ENCODE measurements around the gene ZNF408. TPM values are rescaled to one million over a fixed set of nuclear protein-coding genes. Genes with fewer than 3 reads are reported as not detected.

ZNF408 gene
- polyA plus RNA-seq, 4 donors: 8.7 to 11.6 (median 11.5) TPM

GRCh38 chr11:46721286-46721685, 20.5 kb downstream of the ZNF408 start:
- Histone ChIP-seq H3K9me3 (ENCODE audit: control insufficient read depth in 2 of 2, insufficient read depth in 1 of 2, low read depth in 1 of 2, low read length in 1 of 2) (no peaks in the 10 kb centered on the region), H3K36me3 (ENCODE audit: control insufficient read depth in 3 of 3, insufficient read depth in 2 of 3, low read depth in 1 of 3, low read length in 3 of 3) (no peaks in the 10 kb centered on the region), H3K4me3 (ENCODE audit: low read depth in 1 of 3, low read length in 3 of 3) (no peak overlapping the region), H3K27ac (ENCODE audit: low read depth in 1 of 3, low read length in 2 of 3) (no peak overlapping the region), H3K27me3 (ENCODE audit: control insufficient read depth in 3 of 3, insufficient read depth in 3 of 3, low read length in 3 of 3) (no peaks in the 10 kb centered on the region), H3K4me1 (ENCODE audit: control insufficient read depth in 3 of 3, insufficient read depth in 2 of 3, low read depth in 1 of 3, low read length in 2 of 3) (peaks cover 0 to 10% (median 0%) of the 10 kb centered on the region in 3 donors)
- no peak for DNase-seq
- FAIRE-seq: no peak
- WGBS, 3 donors: 82 to 84% (median 83%) methylated on average over 6 of the region's 6 CpGs

- H3K27me3 ChIP-seq (ENCODE audit: control insufficient read depth in 3 of 3, insufficient read depth in 3 of 3, low read length in 3 of 3): no peaks in the 10 kb centered on the region
- no peak for DNase-seq
- no peak overlapping the region for H3K4me3 ChIP-seq (ENCODE audit: low read depth in 1 of 3, low read length in 3 of 3)
- H3K9me3 ChIP-seq (ENCODE audit: control insufficient read depth in 2 of 2, insufficient read depth in 1 of 2, low read depth in 1 of 2, low read length in 1 of 2): no peaks in the 10 kb centered on the region
- 93 to 98% (median 97%) methylated on average over 10 to 11 of the region's 11 CpGs for WGBS, 3 donors
- H3K4me1 ChIP-seq (ENCODE audit: control insufficient read depth in 3 of 3, insufficient read depth in 2 of 3, low read depth in 1 of 3, low read length in 2 of 3): peaks cover 0 to 8% (median 0%) of the 10 kb centered on the region in 3 donors
- no peak overlapping the region for H3K27ac ChIP-seq (ENCODE audit: low read depth in 1 of 3, low read length in 2 of 3)
- no peaks in the 10 kb centered on the region for H3K36me3 ChIP-seq (ENCODE audit: control insufficient read depth in 3 of 3, insufficient read depth in 2 of 3, low read depth in 1 of 3, low read length in 3 of 3)
- FAIRE-seq: no peak
Measured at GRCh38 chr11:46722566-46723358, 21.9 kb downstream of the ZNF408 start.

- Histone ChIP-seq H3K4me1 (ENCODE audit: control insufficient read depth in 3 of 3, insufficient read depth in 2 of 3, low read depth in 1 of 3, low read length in 2 of 3) (peaks cover 0 to 2% (median 0%) of the 10 kb centered on the region in 3 donors), H3K9me3 (ENCODE audit: control insufficient read depth in 2 of 2, insufficient read depth in 1 of 2, low read depth in 1 of 2, low read length in 1 of 2) (no peaks in the 10 kb centered on the region), H3K27me3 (ENCODE audit: control insufficient read depth in 3 of 3, insufficient read depth in 3 of 3, low read length in 3 of 3) (no peaks in the 10 kb centered on the region), H3K27ac (ENCODE audit: low read depth in 1 of 3, low read length in 2 of 3) (no peak overlapping the region), H3K4me3 (ENCODE audit: low read depth in 1 of 3, low read length in 3 of 3) (no peak overlapping the region), H3K36me3 (ENCODE audit: control insufficient read depth in 3 of 3, insufficient read depth in 2 of 3, low read depth in 1 of 3, low read length in 3 of 3) (no peaks in the 10 kb centered on the region)
- DNase-seq (no peak), FAIRE-seq (no peak)
- 83 to 90% (median 86%) methylated on average over 8 of the region's 8 CpGs for WGBS, 3 donors
Measured at GRCh38 chr11:46723359-46723680, 22.5 kb downstream of the ZNF408 start.

GRCh38 chr11:46724088-46724487, 23.3 kb downstream of the ZNF408 start:
- H3K36me3 ChIP-seq (ENCODE audit: control insufficient read depth in 3 of 3, insufficient read depth in 2 of 3, low read depth in 1 of 3, low read length in 3 of 3): no peaks in the 10 kb centered on the region
- H3K27me3 ChIP-seq (ENCODE audit: control insufficient read depth in 3 of 3, insufficient read depth in 3 of 3, low read length in 3 of 3): no peaks in the 10 kb centered on the region
- H3K27ac ChIP-seq (ENCODE audit: low read depth in 1 of 3, low read length in 2 of 3): no peak overlapping the region
- H3K4me1 ChIP-seq (ENCODE audit: control insufficient read depth in 3 of 3, insufficient read depth in 2 of 3, low read depth in 1 of 3, low read length in 2 of 3): no peaks in the 10 kb centered on the region
- H3K4me3 ChIP-seq (ENCODE audit: low read depth in 1 of 3, low read length in 3 of 3): no peak overlapping the region
- 61 to 66% (median 63%) methylated on average over 8 of the region's 8 CpGs for WGBS, 3 donors
- FAIRE-seq (no peak), DNase-seq (no peak)
- no peaks in the 10 kb centered on the region for H3K9me3 ChIP-seq (ENCODE audit: control insufficient read depth in 2 of 2, insufficient read depth in 1 of 2, low read depth in 1 of 2, low read length in 1 of 2)

- no peak overlapping the region for H3K4me3 ChIP-seq (ENCODE audit: low read depth in 1 of 3, low read length in 3 of 3)
- H3K27me3 ChIP-seq (ENCODE audit: control insufficient read depth in 3 of 3, insufficient read depth in 3 of 3, low read length in 3 of 3): no peaks in the 10 kb centered on the region
- H3K36me3 ChIP-seq (ENCODE audit: control insufficient read depth in 3 of 3, insufficient read depth in 2 of 3, low read depth in 1 of 3, low read length in 3 of 3): no peaks in the 10 kb centered on the region
- no peak overlapping the region for H3K27ac ChIP-seq (ENCODE audit: low read depth in 1 of 3, low read length in 2 of 3)
- no peak for DNase-seq
- no peaks in the 10 kb centered on the region for H3K9me3 ChIP-seq (ENCODE audit: control insufficient read depth in 2 of 2, insufficient read depth in 1 of 2, low read depth in 1 of 2, low read length in 1 of 2)
- 89 to 92% (median 91%) methylated on average over 19 of the region's 19 CpGs for WGBS, 3 donors
- no peaks in the 10 kb centered on the region for H3K4me1 ChIP-seq (ENCODE audit: control insufficient read depth in 3 of 3, insufficient read depth in 2 of 3, low read depth in 1 of 3, low read length in 2 of 3)
- no peak for FAIRE-seq
Measured at GRCh38 chr11:46725338-46726205, 24.7 kb downstream of the ZNF408 start.

GRCh38 chr11:46726206-46726862, 25.5 kb downstream of the ZNF408 start:
- no peaks in the 10 kb centered on the region for H3K36me3 ChIP-seq (ENCODE audit: control insufficient read depth in 3 of 3, insufficient read depth in 2 of 3, low read depth in 1 of 3, low read length in 3 of 3)
- H3K4me1 ChIP-seq (ENCODE audit: control insufficient read depth in 3 of 3, insufficient read depth in 2 of 3, low read depth in 1 of 3, low read length in 2 of 3): no peaks in the 10 kb centered on the region
- FAIRE-seq (no peak), DNase-seq (no peak)
- no peak overlapping the region for H3K27ac ChIP-seq (ENCODE audit: low read depth in 1 of 3, low read length in 2 of 3)
- no peaks in the 10 kb centered on the region for H3K9me3 ChIP-seq (ENCODE audit: control insufficient read depth in 2 of 2, insufficient read depth in 1 of 2, low read depth in 1 of 2, low read length in 1 of 2)
- H3K4me3 ChIP-seq (ENCODE audit: low read depth in 1 of 3, low read length in 3 of 3): no peak overlapping the region
- WGBS, 3 donors: 91 to 92% (median 91%) methylated on average over 25 to 26 of the region's 26 CpGs
- no peaks in the 10 kb centered on the region for H3K27me3 ChIP-seq (ENCODE audit: control insufficient read depth in 3 of 3, insufficient read depth in 3 of 3, low read length in 3 of 3)

- FAIRE-seq: no peak
- Histone ChIP-seq H3K36me3 (ENCODE audit: control insufficient read depth in 3 of 3, insufficient read depth in 2 of 3, low read depth in 1 of 3, low read length in 3 of 3) (no peaks in the 10 kb centered on the region), H3K4me3 (ENCODE audit: low read depth in 1 of 3, low read length in 3 of 3) (no peak overlapping the region), H3K27me3 (ENCODE audit: control insufficient read depth in 3 of 3, insufficient read depth in 3 of 3, low read length in 3 of 3) (no peaks in the 10 kb centered on the region), H3K4me1 (ENCODE audit: control insufficient read depth in 3 of 3, insufficient read depth in 2 of 3, low read depth in 1 of 3, low read length in 2 of 3) (no peaks in the 10 kb centered on the region), H3K27ac (ENCODE audit: low read depth in 1 of 3, low read length in 2 of 3) (no peak overlapping the region), H3K9me3 (ENCODE audit: control insufficient read depth in 2 of 2, insufficient read depth in 1 of 2, low read depth in 1 of 2, low read length in 1 of 2) (no peaks in the 10 kb centered on the region)
- WGBS, 3 donors: 86 to 89% (median 87%) methylated on average over 17 of the region's 17 CpGs
- no peak for DNase-seq
Measured at GRCh38 chr11:46727952-46728658, 27.3 kb downstream of the ZNF408 start.

- 84 to 88% (median 88%) methylated on average over 9 of the region's 9 CpGs for WGBS, 3 donors
- no peak for FAIRE-seq
- Histone ChIP-seq H3K9me3 (ENCODE audit: control insufficient read depth in 2 of 2, insufficient read depth in 1 of 2, low read depth in 1 of 2, low read length in 1 of 2) (no peaks in the 10 kb centered on the region), H3K4me1 (ENCODE audit: control insufficient read depth in 3 of 3, insufficient read depth in 2 of 3, low read depth in 1 of 3, low read length in 2 of 3) (no peaks in the 10 kb centered on the region), H3K27me3 (ENCODE audit: control insufficient read depth in 3 of 3, insufficient read depth in 3 of 3, low read length in 3 of 3) (no peaks in the 10 kb centered on the region), H3K36me3 (ENCODE audit: control insufficient read depth in 3 of 3, insufficient read depth in 2 of 3, low read depth in 1 of 3, low read length in 3 of 3) (no peaks in the 10 kb centered on the region), H3K4me3 (ENCODE audit: low read depth in 1 of 3, low read length in 3 of 3) (no peak overlapping the region), H3K27ac (ENCODE audit: low read depth in 1 of 3, low read length in 2 of 3) (no peak overlapping the region)
- no peak for DNase-seq
Measured at GRCh38 chr11:46728659-46729040, 27.8 kb downstream of the ZNF408 start.

All from small intestine (tissue), 7 donors.